ENCODE data around the gene TTC16. TPM values are rescaled to one million over a fixed set of nuclear protein-coding genes. Genes with fewer than 3 reads are reported as not detected.

TTC16 gene
- polyA plus RNA-seq, 4 donors: 0.01 to 0.03 TPM; not detected in 2

- no peak overlapping the region for H3K27ac ChIP-seq (ENCODE audit: low read depth in 1 of 3, low read length in 2 of 3)
- no peaks in the 10 kb centered on the region for H3K4me1 ChIP-seq (ENCODE audit: control insufficient read depth in 3 of 3, insufficient read depth in 2 of 3, low read depth in 1 of 3, low read length in 2 of 3)
- H3K36me3 ChIP-seq (ENCODE audit: control insufficient read depth in 3 of 3, insufficient read depth in 2 of 3, low read depth in 1 of 3, low read length in 3 of 3): no peaks in the 10 kb centered on the region
- WGBS, 3 donors: 23 to 58% (median 34%) methylated on average over 12 of the region's 12 CpGs
- H3K4me3 ChIP-seq (ENCODE audit: low read depth in 1 of 3, low read length in 3 of 3): no peak overlapping the region
- H3K9me3 ChIP-seq (ENCODE audit: control insufficient read depth in 2 of 2, insufficient read depth in 1 of 2, low read depth in 1 of 2, low read length in 1 of 2): no peaks in the 10 kb centered on the region
- no peaks in the 10 kb centered on the region for H3K27me3 ChIP-seq (ENCODE audit: control insufficient read depth in 3 of 3, insufficient read depth in 3 of 3, low read length in 3 of 3)
- DNase-seq: peak in 1 of 2 donors; percentile 23
- no peak for FAIRE-seq
Measured at GRCh38 chr9:127722055-127722745, 6.3 kb downstream of the TTC16 start.

DNA sequence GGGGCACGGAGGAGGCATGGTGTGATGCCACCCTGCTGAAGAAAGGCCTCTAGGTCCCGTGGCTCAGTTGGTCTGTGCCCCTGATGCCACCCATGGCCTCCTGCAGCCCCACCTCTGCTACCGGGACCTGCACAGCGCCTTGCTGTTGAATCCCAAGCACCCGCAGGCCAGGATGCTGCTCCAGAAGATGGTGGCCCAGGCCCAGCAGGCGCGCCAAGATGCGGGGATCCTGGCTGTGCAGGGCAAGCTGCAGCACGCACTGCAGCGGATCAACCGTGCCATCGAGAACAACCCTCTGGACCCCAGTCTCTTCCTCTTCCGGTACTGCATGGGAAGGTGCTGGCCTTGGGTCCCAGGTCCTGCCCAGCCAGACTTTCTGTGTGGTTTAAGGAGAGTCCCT is 7.1 kb downstream of the TTC16 start:
- DNase-seq: no peak
- H3K27me3 ChIP-seq (ENCODE audit: control insufficient read depth in 3 of 3, insufficient read depth in 3 of 3, low read length in 3 of 3): no peaks in the 10 kb centered on the region
- no peak overlapping the region for H3K4me3 ChIP-seq (ENCODE audit: low read depth in 1 of 3, low read length in 3 of 3)
- WGBS, 3 donors: 89 to 97% (median 91%) methylated on average over 12 to 13 of the region's 13 CpGs
- H3K36me3 ChIP-seq (ENCODE audit: control insufficient read depth in 3 of 3, insufficient read depth in 2 of 3, low read depth in 1 of 3, low read length in 3 of 3): no peaks in the 10 kb centered on the region
- H3K27ac ChIP-seq (ENCODE audit: low read depth in 1 of 3, low read length in 2 of 3): no peak overlapping the region
- no peaks in the 10 kb centered on the region for H3K9me3 ChIP-seq (ENCODE audit: control insufficient read depth in 2 of 2, insufficient read depth in 1 of 2, low read depth in 1 of 2, low read length in 1 of 2)
- no peaks in the 10 kb centered on the region for H3K4me1 ChIP-seq (ENCODE audit: control insufficient read depth in 3 of 3, insufficient read depth in 2 of 3, low read depth in 1 of 3, low read length in 2 of 3)
- FAIRE-seq: no peak

DNA sequence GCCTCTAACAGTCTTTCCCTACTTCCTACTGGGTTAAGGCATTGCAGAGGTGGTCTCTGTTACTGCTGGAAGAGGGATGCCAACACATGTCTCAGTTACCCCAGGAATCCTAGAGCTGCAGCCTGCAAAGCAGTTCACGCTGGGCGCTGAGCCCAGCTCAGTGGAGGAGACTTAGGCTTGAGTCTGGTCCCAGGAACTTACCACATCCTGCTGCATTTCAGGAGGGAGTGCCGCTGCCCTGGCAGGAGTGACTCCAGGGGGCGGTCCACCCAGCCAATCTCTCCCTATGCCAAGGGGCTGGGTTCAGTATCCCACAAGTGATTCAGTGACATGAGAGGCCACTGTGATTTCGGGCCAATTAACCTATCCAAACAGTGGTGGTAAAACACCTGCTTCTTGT is 7.6 kb downstream of the TTC16 start:
- Histone ChIP-seq H3K4me1 (ENCODE audit: control insufficient read depth in 3 of 3, insufficient read depth in 2 of 3, low read depth in 1 of 3, low read length in 2 of 3) (no peaks in the 10 kb centered on the region), H3K36me3 (ENCODE audit: control insufficient read depth in 3 of 3, insufficient read depth in 2 of 3, low read depth in 1 of 3, low read length in 3 of 3) (no peaks in the 10 kb centered on the region), H3K4me3 (ENCODE audit: low read depth in 1 of 3, low read length in 3 of 3) (no peak overlapping the region), H3K27me3 (ENCODE audit: control insufficient read depth in 3 of 3, insufficient read depth in 3 of 3, low read length in 3 of 3) (no peaks in the 10 kb centered on the region), H3K9me3 (ENCODE audit: control insufficient read depth in 2 of 2, insufficient read depth in 1 of 2, low read depth in 1 of 2, low read length in 1 of 2) (no peaks in the 10 kb centered on the region), H3K27ac (ENCODE audit: low read depth in 1 of 3, low read length in 2 of 3) (no peak overlapping the region)
- 53 to 87% (median 66%) methylated on average over 5 of the region's 5 CpGs for WGBS, 3 donors
- DNase-seq (no peak), FAIRE-seq (no peak)

DNA sequence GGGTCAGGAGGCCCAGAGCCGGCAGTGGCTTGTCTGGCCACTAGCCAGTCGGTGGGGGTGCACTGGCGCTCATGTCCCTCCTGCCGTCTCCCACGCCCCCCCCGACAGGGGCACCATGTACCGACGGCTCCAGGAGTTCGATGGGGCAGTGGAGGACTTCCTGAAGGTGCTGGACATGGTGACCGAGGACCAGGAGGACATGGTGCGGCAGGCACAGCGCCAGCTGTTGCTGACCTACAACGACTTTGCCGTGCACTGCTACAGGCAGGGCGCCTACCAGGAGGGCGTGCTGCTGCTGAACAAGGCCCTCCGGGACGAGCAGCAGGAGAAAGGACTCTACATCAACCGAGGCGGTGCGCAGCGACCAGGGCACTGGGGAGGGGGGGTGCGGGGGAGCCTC is 8.1 kb downstream of the TTC16 start:
- WGBS, 3 donors: 38 to 58% (median 47%) methylated on average over 23 of the region's 23 CpGs
- H3K4me1 ChIP-seq (ENCODE audit: control insufficient read depth in 3 of 3, insufficient read depth in 2 of 3, low read depth in 1 of 3, low read length in 2 of 3): no peaks in the 10 kb centered on the region
- DNase-seq (no peak), FAIRE-seq (no peak)
- no peak overlapping the region for H3K4me3 ChIP-seq (ENCODE audit: low read depth in 1 of 3, low read length in 3 of 3)
- H3K27ac ChIP-seq (ENCODE audit: low read depth in 1 of 3, low read length in 2 of 3): no peak overlapping the region
- no peaks in the 10 kb centered on the region for H3K36me3 ChIP-seq (ENCODE audit: control insufficient read depth in 3 of 3, insufficient read depth in 2 of 3, low read depth in 1 of 3, low read length in 3 of 3)
- H3K27me3 ChIP-seq (ENCODE audit: control insufficient read depth in 3 of 3, insufficient read depth in 3 of 3, low read length in 3 of 3): no peaks in the 10 kb centered on the region
- H3K9me3 ChIP-seq (ENCODE audit: control insufficient read depth in 2 of 2, insufficient read depth in 1 of 2, low read depth in 1 of 2, low read length in 1 of 2): no peaks in the 10 kb centered on the region

GRCh38 chr9:127726871-127727270 is 11.0 kb downstream of the TTC16 start:
- Histone ChIP-seq H3K36me3 (ENCODE audit: control insufficient read depth in 3 of 3, insufficient read depth in 2 of 3, low read depth in 1 of 3, low read length in 3 of 3) (peaks cover 0 to 22% (median 0%) of the 10 kb centered on the region in 3 donors), H3K27ac (ENCODE audit: low read depth in 1 of 3, low read length in 2 of 3) (no peak overlapping the region), H3K27me3 (ENCODE audit: control insufficient read depth in 3 of 3, insufficient read depth in 3 of 3, low read length in 3 of 3) (no peaks in the 10 kb centered on the region), H3K9me3 (ENCODE audit: control insufficient read depth in 2 of 2, insufficient read depth in 1 of 2, low read depth in 1 of 2, low read length in 1 of 2) (no peaks in the 10 kb centered on the region), H3K4me3 (ENCODE audit: low read depth in 1 of 3, low read length in 3 of 3) (no peak overlapping the region), H3K4me1 (ENCODE audit: control insufficient read depth in 3 of 3, insufficient read depth in 2 of 3, low read depth in 1 of 3, low read length in 2 of 3) (no peaks in the 10 kb centered on the region)
- 75 to 82% (median 78%) methylated on average over 8 of the region's 8 CpGs for WGBS, 3 donors
- no peak for DNase-seq
- FAIRE-seq: no peak

DNA sequence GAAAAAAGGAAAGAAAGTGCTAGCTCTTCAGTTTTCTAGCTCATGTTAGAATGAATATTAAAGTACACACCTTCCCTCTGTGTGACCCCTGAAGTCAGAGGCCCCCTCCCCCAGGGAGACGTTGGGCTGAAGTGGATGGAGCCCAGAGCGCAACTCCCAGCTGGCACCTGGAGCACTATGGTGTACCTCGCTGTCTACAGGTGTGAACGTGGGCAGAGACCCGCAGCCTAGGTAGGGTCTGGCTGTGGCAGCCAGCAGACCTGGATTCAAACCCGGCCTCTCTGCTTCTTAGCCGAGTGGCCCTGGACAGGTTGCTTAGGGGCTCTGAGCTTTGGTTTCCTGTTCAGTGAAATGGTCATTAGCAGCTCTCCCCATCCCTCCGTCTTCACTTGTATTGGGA is 12.9 kb downstream of the TTC16 start:
- WGBS, 3 donors: 85 to 90% (median 86%) methylated on average over 8 of the region's 8 CpGs
- no peaks in the 10 kb centered on the region for H3K9me3 ChIP-seq (ENCODE audit: control insufficient read depth in 2 of 2, insufficient read depth in 1 of 2, low read depth in 1 of 2, low read length in 1 of 2)
- FAIRE-seq: no peak

DNA sequence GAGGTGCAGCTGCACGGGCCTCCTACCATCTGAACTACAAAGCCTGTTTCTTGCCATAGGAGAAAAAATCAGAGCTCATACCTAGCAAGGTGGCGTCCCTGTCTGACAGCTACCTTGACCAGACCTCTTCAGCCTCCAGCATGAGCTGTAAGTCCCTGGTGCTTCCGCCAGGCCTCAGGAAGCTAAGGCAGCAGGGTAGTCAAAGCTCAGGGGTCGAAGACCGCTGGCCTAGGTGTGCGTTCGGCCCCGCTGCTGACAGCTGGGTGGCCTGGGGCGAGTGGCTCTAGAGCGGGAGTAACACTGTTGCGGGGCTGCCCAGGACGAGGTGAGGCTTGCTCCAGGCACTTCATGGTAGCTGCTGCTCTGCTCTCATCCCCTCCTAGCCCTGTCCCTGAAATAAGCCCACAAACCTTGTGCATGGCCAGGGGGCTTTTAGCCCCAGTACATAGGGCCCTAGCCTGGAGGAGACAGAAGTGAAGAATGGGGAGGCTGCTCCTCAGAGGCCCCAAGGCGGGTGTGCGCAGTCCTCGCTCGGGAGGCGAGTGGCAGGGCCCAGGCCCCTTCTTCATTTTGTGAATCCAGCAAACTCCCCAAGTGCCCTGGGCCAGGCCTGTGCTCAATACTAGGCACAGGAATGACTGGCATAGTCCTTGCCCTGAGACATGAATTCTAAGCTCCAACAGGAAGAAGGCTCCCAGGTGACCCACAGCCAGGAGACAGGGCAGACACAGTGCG is 13.8 kb downstream of the TTC16 start:
- DNase-seq (no peak), FAIRE-seq (no peak)
- no peaks in the 10 kb centered on the region for H3K9me3 ChIP-seq (ENCODE audit: control insufficient read depth in 2 of 2, insufficient read depth in 1 of 2, low read depth in 1 of 2, low read length in 1 of 2)
- peaks cover 0 to 7% (median 0%) of the 10 kb centered on the region in 3 donors for H3K4me1 ChIP-seq (ENCODE audit: control insufficient read depth in 3 of 3, insufficient read depth in 2 of 3, low read depth in 1 of 3, low read length in 2 of 3)
- no peak overlapping the region for H3K4me3 ChIP-seq (ENCODE audit: low read depth in 1 of 3, low read length in 3 of 3)
- 88 to 89% (median 89%) methylated on average over 17 to 18 of the region's 18 CpGs for WGBS, 3 donors
- H3K27ac ChIP-seq (ENCODE audit: low read depth in 1 of 3, low read length in 2 of 3): no peak overlapping the region
- no peaks in the 10 kb centered on the region for H3K27me3 ChIP-seq (ENCODE audit: control insufficient read depth in 3 of 3, insufficient read depth in 3 of 3, low read length in 3 of 3)
- H3K36me3 ChIP-seq (ENCODE audit: control insufficient read depth in 3 of 3, insufficient read depth in 2 of 3, low read depth in 1 of 3, low read length in 3 of 3): peaks cover 0 to 41% (median 0%) of the 10 kb centered on the region in 3 donors

More for the DNA sequence above, 12.9 kb downstream of the TTC16 start:
- DNase-seq: no peak
- Histone ChIP-seq H3K27me3 (ENCODE audit: control insufficient read depth in 3 of 3, insufficient read depth in 3 of 3, low read length in 3 of 3) (no peaks in the 10 kb centered on the region), H3K27ac (ENCODE audit: low read depth in 1 of 3, low read length in 2 of 3) (no peak overlapping the region), H3K36me3 (ENCODE audit: control insufficient read depth in 3 of 3, insufficient read depth in 2 of 3, low read depth in 1 of 3, low read length in 3 of 3) (peaks cover 0 to 41% (median 0%) of the 10 kb centered on the region in 3 donors), H3K4me1 (ENCODE audit: control insufficient read depth in 3 of 3, insufficient read depth in 2 of 3, low read depth in 1 of 3, low read length in 2 of 3) (peaks cover 0 to under 1% (median 0%) of the 10 kb centered on the region in 3 donors), H3K4me3 (ENCODE audit: low read depth in 1 of 3, low read length in 3 of 3) (no peak overlapping the region)

DNA sequence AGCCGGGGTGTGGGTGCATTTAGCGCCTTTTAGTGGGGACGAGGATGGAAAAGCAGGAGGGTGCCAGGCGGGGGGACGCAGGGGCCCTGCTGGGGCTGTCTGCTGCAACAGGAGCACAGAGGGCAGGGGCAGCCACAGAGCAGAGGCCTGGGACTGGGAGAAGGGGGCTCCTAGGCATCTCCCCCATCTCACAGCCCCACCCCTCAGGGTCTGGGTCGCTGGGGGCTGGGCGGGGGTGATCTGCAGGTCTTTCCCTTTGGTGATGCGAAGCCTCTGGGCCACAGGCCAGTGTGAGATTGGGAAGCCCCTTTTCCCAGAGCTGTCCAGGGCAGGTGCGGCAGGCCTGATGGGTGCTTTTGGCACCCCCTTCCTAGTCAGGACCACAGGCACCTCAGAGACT is 14.4 kb downstream of the TTC16 start:
- FAIRE-seq: no peak

More for the DNA sequence above, 14.4 kb downstream of the TTC16 start:
- 82 to 94% (median 88%) methylated on average over 6 to 9 of the region's 9 CpGs for WGBS, 3 donors
- H3K4me1 ChIP-seq (ENCODE audit: control insufficient read depth in 3 of 3, insufficient read depth in 2 of 3, low read depth in 1 of 3, low read length in 2 of 3): peaks cover 0 to 7% (median 0%) of the 10 kb centered on the region in 3 donors
- no peaks in the 10 kb centered on the region for H3K9me3 ChIP-seq (ENCODE audit: control insufficient read depth in 2 of 2, insufficient read depth in 1 of 2, low read depth in 1 of 2, low read length in 1 of 2)
- peaks cover 0 to 41% (median 0%) of the 10 kb centered on the region in 3 donors for H3K36me3 ChIP-seq (ENCODE audit: control insufficient read depth in 3 of 3, insufficient read depth in 2 of 3, low read depth in 1 of 3, low read length in 3 of 3)
- no peak overlapping the region for H3K27ac ChIP-seq (ENCODE audit: low read depth in 1 of 3, low read length in 2 of 3)
- no peak for DNase-seq
- no peaks in the 10 kb centered on the region for H3K27me3 ChIP-seq (ENCODE audit: control insufficient read depth in 3 of 3, insufficient read depth in 3 of 3, low read length in 3 of 3)
- no peak overlapping the region for H3K4me3 ChIP-seq (ENCODE audit: low read depth in 1 of 3, low read length in 3 of 3)
